ENCODE measurements around the gene UST. TPM values are rescaled to one million over a fixed set of nuclear protein-coding genes. Genes with fewer than 3 reads are reported as not detected.

Gene UST
- total RNA-seq, 1 experiment from 2014 or later = 32.1 TPM

GRCh38 chr6:149108749-149109100 lies 361.9 kb downstream of the UST start:
- ChIA-PET CTCF (no interaction called here), POLR2A (no interaction called here)
- no peaks in the 10 kb centered on the region for H3K4me1 Mint-ChIP-seq
- peaks cover 13% of the 10 kb centered on the region for H3K9me3 Mint-ChIP-seq
- TF ChIP-seq MXD4 (CRISPR knock-in tag; IDR thresholded peaks at IDR 0.05; ENCODE audit: borderline replicate concordance) (no peak), SOX15 (CRISPR knock-in tag; IDR thresholded peaks at IDR 0.05) (no peak), ATF3 (CRISPR knock-in tag; conservative IDR thresholded peaks at IDR 0.05) (no peak), ATF1 (CRISPR knock-in tag; IDR thresholded peaks at IDR 0.05) (no peak), STAT6 (CRISPR knock-in tag; conservative IDR thresholded peaks at IDR 0.05; ENCODE audit: low read depth) (no peak), NFATC4 (CRISPR knock-in tag; IDR thresholded peaks at IDR 0.05) (no peak), ETV6 (CRISPR knock-in tag; IDR thresholded peaks at IDR 0.05) (no peak), NFE2L1 (CRISPR knock-in tag; IDR thresholded peaks at IDR 0.05) (no peak), CREB1 (CRISPR knock-in tag; IDR thresholded peaks at IDR 0.05) (no peak), PRRX2 (CRISPR knock-in tag; IDR thresholded peaks at IDR 0.05) (no peak), ZBTB21 (CRISPR knock-in tag; IDR thresholded peaks at IDR 0.05; ENCODE audit: borderline replicate concordance) (no peak)
- TF ChIP-seq, protein P1, sequence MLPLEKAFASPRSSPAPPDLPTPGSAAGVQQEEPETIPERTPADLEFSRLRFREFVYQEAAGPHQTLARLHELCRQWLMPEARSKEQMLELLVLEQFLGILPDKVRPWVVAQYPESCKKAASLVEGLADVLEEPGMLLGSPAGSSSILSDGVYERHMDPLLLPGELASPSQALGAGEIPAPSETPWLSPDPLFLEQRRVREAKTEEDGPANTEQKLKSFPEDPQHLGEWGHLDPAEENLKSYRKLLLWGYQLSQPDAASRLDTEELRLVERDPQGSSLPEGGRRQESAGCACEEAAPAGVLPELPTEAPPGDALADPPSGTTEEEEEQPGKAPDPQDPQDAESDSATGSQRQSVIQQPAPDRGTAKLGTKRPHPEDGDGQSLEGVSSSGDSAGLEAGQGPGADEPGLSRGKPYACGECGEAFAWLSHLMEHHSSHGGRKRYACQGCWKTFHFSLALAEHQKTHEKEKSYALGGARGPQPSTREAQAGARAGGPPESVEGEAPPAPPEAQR (CRISPR knock-in tag; IDR thresholded peaks at IDR 0.05) = no peak
- TF ChIP-seq, protein P2, sequence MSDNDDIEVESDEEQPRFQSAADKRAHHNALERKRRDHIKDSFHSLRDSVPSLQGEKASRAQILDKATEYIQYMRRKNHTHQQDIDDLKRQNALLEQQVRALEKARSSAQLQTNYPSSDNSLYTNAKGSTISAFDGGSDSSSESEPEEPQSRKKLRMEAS (CRISPR knock-in tag; IDR thresholded peaks at IDR 0.05) = no peak
- TF ChIP-seq, protein P3, sequence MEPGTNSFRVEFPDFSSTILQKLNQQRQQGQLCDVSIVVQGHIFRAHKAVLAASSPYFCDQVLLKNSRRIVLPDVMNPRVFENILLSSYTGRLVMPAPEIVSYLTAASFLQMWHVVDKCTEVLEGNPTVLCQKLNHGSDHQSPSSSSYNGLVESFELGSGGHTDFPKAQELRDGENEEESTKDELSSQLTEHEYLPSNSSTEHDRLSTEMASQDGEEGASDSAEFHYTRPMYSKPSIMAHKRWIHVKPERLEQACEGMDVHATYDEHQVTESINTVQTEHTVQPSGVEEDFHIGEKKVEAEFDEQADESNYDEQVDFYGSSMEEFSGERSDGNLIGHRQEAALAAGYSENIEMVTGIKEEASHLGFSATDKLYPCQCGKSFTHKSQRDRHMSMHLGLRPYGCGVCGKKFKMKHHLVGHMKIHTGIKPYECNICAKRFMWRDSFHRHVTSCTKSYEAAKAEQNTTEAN (CRISPR knock-in tag; IDR thresholded peaks at IDR 0.05) = no peak
- peaks cover 9% of the 10 kb centered on the region; the same call in 1 of the 2 replicates for H3K36me3 Mint-ChIP-seq
- no peak for DNase-seq (ENCODE audit: low spot score)
- H3K4me3 Mint-ChIP-seq = no peak overlapping the region
- H3K27ac Mint-ChIP-seq = no peak overlapping the region
- no peaks in the 10 kb centered on the region; the same call in 1 of the 2 replicates for H3K27me3 Mint-ChIP-seq (ENCODE audit: low read depth)
- ATAC-seq = no peak

GRCh38 chr6:149109397-149110070 lies 362.7 kb downstream of the UST start:
- no peak overlapping the region for H3K4me3 Mint-ChIP-seq
- TF ChIP-seq FOXJ3 (CRISPR knock-in tag; IDR thresholded peaks at IDR 0.05; ENCODE audit: borderline replicate concordance) (no peak), ELF4 (CRISPR knock-in tag; IDR thresholded peaks at IDR 0.05; ENCODE audit: low read depth) (no peak)
- H3K27me3 Mint-ChIP-seq (ENCODE audit: low read depth) = no peaks in the 10 kb centered on the region; the same call in 1 of the 2 replicates
- ATAC-seq (no peak), DNase-seq (ENCODE audit: low spot score) (no peak)
- peaks cover 10% of the 10 kb centered on the region; the same call in 1 of the 2 replicates for H3K36me3 Mint-ChIP-seq
- H3K9me3 Mint-ChIP-seq = peaks cover 19% of the 10 kb centered on the region
- H3K27ac Mint-ChIP-seq = no peak overlapping the region
- CTCF ChIA-PET = no interaction called here
- no peaks in the 10 kb centered on the region for H3K4me1 Mint-ChIP-seq
- POLR2A ChIA-PET = no interaction called here

DNA sequence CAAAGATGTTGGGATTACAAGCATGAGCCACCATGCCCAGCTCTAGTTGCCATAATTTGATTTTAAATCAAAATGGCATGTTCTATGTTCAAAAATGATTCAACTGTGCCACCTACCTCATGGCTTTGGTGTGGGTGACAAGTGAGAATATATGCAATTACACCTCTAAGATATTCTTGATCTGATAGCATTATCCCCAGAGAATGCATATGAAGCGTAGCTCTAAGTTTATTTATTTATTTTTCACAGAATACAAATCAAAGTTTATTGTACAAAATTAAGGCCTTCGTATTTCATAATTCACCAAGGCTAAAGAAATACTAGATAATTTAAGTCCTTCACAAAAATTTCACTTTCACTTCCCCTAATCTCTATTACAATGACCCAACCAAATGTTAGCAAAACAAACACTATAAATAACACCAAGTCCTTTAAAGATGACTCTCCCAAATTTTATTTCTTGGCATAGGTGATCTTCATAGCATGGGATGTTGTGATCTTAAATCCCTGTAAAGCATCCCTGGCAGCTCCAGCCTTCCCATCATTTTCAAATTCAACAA lies 364.8 kb downstream of the UST start:
- CTCF ChIA-PET = no interaction called here
- ATAC-seq (no peak), DNase-seq (ENCODE audit: low spot score) (no peak)
- Mint-ChIP-seq H3K4me1 (no peaks in the 10 kb centered on the region), H3K4me3 (no peak overlapping the region), H3K9me3 (peaks cover 19% of the 10 kb centered on the region), H3K36me3 (peaks cover 10% of the 10 kb centered on the region; the same call in 1 of the 2 replicates), H3K27me3 (ENCODE audit: low read depth) (no peaks in the 10 kb centered on the region; the same call in 1 of the 2 replicates), H3K27ac (no peak overlapping the region)
- POLR2A ChIA-PET = no interaction called here
- TF ChIP-seq TEAD1 (CRISPR knock-in tag; IDR thresholded peaks at IDR 0.05) (no peak), ZNF416 (CRISPR knock-in tag; IDR thresholded peaks at IDR 0.05) (no peak), NR3C1 (CRISPR knock-in tag; conservative IDR thresholded peaks at IDR 0.05; ENCODE audit: low read depth) (no peak), SMAD3 (CRISPR knock-in tag; IDR thresholded peaks at IDR 0.05; ENCODE audit: borderline replicate concordance) (no peak), SMAD4 (CRISPR knock-in tag; IDR thresholded peaks at IDR 0.05) (no peak)
- TF ChIP-seq, protein P1 (CRISPR knock-in tag; IDR thresholded peaks at IDR 0.05) = no peak

Data from WTC11 (cell line).